Type B pancreatic cell (in vitro differentiated cells): ENCODE measurements around the gene PHRF1. TPM values are rescaled to one million over a fixed set of nuclear protein-coding genes. Genes with fewer than 3 reads are reported as not detected.

Experiments used
- DNase-seq: peaks from one replicate; pipeline ENCODE4 v3.0.0; 2021; ENCODE audit warnings: mixed read lengths; ENCODE audit not compliant: unreplicated experiment; ENCODE audit errors: extremely low spot score
- H3K27ac Mint-ChIP-seq: 2 replicates; pipeline ENCODE4 v1.8.0; 2021; ENCODE audit warnings: mild to moderate bottlenecking, mixed read lengths
- H3K27me3 Mint-ChIP-seq: 2 replicates; pipeline ENCODE4 v1.8.0; 2021; ENCODE audit warnings: mixed read lengths
- H3K36me3 Mint-ChIP-seq: 2 replicates; pipeline ENCODE4 v1.8.0; 2021; ENCODE audit warnings: mixed read lengths
- H3K4me1 Mint-ChIP-seq: one replicate; pipeline ENCODE4 v1.8.0; 2021; ENCODE audit warnings: mixed read lengths; ENCODE audit not compliant: unreplicated experiment
- H3K4me3 Mint-ChIP-seq: 2 replicates; pipeline ENCODE4 v1.8.0; 2021; ENCODE audit warnings: mild to moderate bottlenecking, mixed read lengths
- H3K9me3 Mint-ChIP-seq: 2 replicates; pipeline ENCODE4 v1.8.0; 2021; ENCODE audit warnings: mixed read lengths
- CTCF ChIP-seq: fragments of 200-600 bp; sonication (generic); conservative IDR thresholded peaks from 2 replicates; pipeline ENCODE4 v1.5.0; 2021; ENCODE audit warnings: antibody characterized with exemption, mild to moderate bottlenecking
- total RNA-seq: library from RNA; stranded (reverse); gene quantifications from 2 replicates; pipeline ENCODE4 v1.2.1, GENCODE V29; 2021; ENCODE audit warnings: low replicate concordance

PHRF1 gene
- total RNA-seq, 1 donor from 2014 or later: 38.7 TPM

GRCh38 chr11:533586-534395, 42.5 kb upstream of the PHRF1 start:
- Mint-ChIP-seq H3K4me3 (peak overlapping the region; percentile 51), H3K4me1 (no peaks in the 10 kb centered on the region), H3K27ac (no peak overlapping the region), H3K27me3 (peaks cover 16% of the 10 kb centered on the region), H3K9me3 (no peaks in the 10 kb centered on the region), H3K36me3 (no peaks in the 10 kb centered on the region)
- TF ChIP-seq CTCF: no peak
- DNase-seq: peak; percentile 67

- Mint-ChIP-seq H3K9me3 (no peaks in the 10 kb centered on the region), H3K27me3 (peaks cover 18% of the 10 kb centered on the region), H3K4me3 (peak overlapping the region; percentile 79), H3K4me1 (no peaks in the 10 kb centered on the region), H3K36me3 (no peaks in the 10 kb centered on the region), H3K27ac (no peak overlapping the region)
- no peak for TF ChIP-seq CTCF
- peak; percentile 76 for DNase-seq
These were observed 41.7 kb upstream of the PHRF1 start for GRCh38 chr11:534396-535209.

- Mint-ChIP-seq H3K9me3 (no peaks in the 10 kb centered on the region), H3K4me1 (no peaks in the 10 kb centered on the region), H3K4me3 (no peak overlapping the region), H3K27ac (no peak overlapping the region), H3K27me3 (peaks cover 18% of the 10 kb centered on the region), H3K36me3 (no peaks in the 10 kb centered on the region)
- no peak for TF ChIP-seq CTCF
- no peak for DNase-seq
These were observed 41.1 kb upstream of the PHRF1 start for GRCh38 chr11:535210-535518.

GRCh38 chr11:535519-536454, 40.5 kb upstream of the PHRF1 start, which contains the start of gene HRAS:
TSS of gene HRAS (minus strand) at chr11:535576.
- no peaks in the 10 kb centered on the region for H3K36me3 Mint-ChIP-seq
- H3K4me3 Mint-ChIP-seq: peak within 1 kb of the TSS; percentile 93
- peak; percentile 98 for DNase-seq
- H3K4me1 Mint-ChIP-seq: no peaks in the 10 kb centered on the region
- H3K9me3 Mint-ChIP-seq: no peaks in the 10 kb centered on the region
- no peak for TF ChIP-seq CTCF
- peaks cover 18% of the 10 kb centered on the region for H3K27me3 Mint-ChIP-seq
- peak within 1 kb of the TSS; percentile 86 for H3K27ac Mint-ChIP-seq

GRCh38 chr11:536841-537621, 39.2 kb upstream of the PHRF1 start, which contains the start of gene LRRC56:
TSS of gene LRRC56 (plus strand) at chr11:537527. CDS start at chr11:540685, 3,158 bp downstream.
- Mint-ChIP-seq H3K36me3 (no peaks in the 10 kb centered on the region), H3K27ac (peak within 1 kb of the TSS; percentile 86), H3K4me1 (no peaks in the 10 kb centered on the region), H3K27me3 (peaks cover 18% of the 10 kb centered on the region), H3K4me3 (peak within 1 kb of the TSS; percentile 93), H3K9me3 (no peaks in the 10 kb centered on the region)
- peak; percentile 83 for DNase-seq
- TF ChIP-seq CTCF: no peak
